ENCODE measurements around the gene DPYD.

Gene DPYD

DNA sequence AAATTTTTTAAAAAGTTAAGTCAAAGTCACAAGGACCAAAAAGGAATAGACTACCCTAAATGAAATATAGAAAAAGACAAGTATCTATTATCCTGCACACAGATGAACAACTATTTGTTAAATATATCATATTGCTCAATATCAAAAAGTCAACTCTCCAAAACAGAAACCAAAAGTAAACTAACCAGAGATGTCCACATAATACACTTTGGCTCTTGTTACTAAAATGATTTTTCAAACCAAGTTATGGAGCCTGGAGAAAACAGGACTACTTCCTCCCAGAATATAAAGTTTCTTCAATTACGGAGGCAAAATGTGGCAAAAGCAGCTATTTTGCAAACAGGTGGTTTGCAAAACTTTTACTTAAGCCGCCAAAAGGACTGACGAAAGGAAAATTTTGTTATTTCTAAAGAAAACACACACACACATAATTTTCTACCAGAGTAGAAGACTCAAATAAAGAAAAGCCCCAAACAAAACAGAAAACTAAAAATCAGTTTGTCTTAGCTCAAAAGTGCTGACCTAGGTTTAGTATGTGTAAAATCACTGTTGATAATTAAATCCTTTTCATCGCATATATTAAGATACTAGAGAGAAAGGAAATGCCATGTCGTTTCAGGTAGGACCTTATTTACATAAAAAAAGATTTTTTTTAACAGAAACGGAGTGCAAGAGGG is 1.1 kb downstream of the DPYD start:
- DNase-seq (ENCODE audit: low spot score), result peak; percentile 10
- TF ChIP-seq, protein P1, sequence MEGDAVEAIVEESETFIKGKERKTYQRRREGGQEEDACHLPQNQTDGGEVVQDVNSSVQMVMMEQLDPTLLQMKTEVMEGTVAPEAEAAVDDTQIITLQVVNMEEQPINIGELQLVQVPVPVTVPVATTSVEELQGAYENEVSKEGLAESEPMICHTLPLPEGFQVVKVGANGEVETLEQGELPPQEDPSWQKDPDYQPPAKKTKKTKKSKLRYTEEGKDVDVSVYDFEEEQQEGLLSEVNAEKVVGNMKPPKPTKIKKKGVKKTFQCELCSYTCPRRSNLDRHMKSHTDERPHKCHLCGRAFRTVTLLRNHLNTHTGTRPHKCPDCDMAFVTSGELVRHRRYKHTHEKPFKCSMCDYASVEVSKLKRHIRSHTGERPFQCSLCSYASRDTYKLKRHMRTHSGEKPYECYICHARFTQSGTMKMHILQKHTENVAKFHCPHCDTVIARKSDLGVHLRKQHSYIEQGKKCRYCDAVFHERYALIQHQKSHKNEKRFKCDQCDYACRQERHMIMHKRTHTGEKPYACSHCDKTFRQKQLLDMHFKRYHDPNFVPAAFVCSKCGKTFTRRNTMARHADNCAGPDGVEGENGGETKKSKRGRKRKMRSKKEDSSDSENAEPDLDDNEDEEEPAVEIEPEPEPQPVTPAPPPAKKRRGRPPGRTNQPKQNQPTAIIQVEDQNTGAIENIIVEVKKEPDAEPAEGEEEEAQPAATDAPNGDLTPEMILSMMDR (IDR thresholded peaks at IDR 0.05; ENCODE audit: extremely low read depth, missing control alignments), result no peak

DNA sequence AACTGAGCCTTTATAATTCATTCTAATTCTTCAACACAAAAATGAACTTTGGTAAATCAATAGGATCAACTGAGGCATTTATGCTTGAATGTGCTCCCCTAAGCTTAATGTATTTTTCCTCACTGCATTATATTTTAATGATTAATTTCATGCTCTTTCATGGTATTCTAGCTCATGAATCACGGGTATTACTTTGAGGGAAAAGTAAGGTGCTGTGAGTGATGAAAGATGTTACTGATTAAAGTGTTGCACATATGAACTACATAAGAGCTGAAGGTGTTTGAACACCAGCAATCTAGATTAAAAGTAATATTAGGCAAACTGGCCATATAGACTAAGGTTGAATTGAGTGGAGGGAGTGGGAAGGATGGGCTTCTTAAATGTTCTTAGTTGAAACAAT is 1.9 kb downstream of the DPYD start:
- TF ChIP-seq, protein P1 (IDR thresholded peaks at IDR 0.05; ENCODE audit: extremely low read depth, missing control alignments), result no peak
- no peak for DNase-seq (ENCODE audit: low spot score)

DNA sequence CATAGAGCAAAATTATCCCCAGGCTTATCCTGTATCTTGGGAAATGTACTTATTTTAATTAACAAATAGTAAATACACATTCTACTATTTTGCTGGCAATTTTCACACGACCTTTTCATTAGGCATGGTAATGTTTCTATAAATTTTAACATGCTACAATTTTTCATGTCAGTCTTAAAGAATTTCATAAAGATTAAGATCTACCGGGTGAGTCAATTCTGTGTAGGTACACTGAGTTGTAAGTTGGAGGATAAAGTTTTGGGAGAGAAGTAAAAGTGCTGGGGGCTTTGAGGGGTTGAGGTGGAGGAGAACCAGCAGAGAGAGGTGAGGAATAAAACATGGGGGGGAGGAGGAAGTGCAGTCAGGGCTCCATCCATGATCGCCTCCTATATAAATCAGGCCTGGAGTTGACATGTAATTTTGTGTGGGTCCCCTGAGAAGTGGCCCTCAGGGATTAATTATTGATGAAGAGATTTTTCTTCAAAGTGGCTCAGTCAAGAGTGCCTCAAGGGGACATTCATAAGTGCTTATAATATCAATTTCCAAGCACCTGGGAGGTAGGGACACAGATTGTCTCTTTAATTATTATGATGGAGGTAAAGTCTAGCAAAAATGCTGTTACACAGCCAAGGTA is 7.2 kb downstream of the DPYD start:
- TF ChIP-seq, protein P1 (IDR thresholded peaks at IDR 0.05; ENCODE audit: extremely low read depth, missing control alignments), result no peak
- no peak for DNase-seq (ENCODE audit: low spot score)

DNA sequence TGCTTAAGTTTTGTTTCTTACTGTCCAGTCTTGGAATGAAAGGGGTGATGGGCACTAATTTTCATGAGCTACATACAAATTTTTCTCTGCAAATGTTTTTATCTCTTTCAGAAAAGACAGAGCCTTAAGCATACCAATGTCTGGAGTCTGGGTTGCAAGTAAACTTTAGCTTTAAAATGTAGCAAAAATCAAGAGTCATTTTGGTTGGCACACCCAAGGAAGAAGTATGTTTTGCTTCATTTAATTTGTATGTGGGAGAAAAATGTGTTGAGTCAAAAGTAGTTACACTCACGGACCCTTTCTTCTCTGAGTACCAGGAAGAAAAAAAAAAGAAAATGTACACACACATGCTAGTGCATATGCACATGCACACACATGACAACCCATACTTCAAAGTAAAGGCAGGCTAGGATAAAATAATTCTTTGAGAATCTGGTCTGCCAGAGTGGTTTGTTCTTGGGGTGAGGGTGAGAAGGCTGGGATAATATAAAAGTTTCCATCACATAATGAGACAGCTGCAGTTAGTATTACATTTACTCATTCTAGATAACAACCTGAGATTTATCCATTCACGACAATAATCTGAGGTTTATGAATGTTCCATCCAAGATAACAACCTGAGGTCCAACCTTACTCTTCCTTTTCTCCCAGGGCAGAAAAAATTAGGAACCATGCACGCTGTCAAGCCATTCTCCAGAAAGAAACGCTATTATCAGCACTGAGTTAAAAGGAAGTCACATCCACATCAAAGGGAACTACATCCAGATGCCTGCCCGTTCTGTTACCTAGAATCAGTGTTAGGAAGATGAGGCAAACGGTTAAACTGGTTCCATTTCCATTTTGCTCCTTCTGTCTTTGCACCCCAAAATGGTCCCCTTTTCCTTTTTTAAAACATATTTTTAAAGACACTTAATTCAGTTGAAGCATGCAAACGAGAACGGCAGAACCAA is 9.3 kb downstream of the DPYD start:
- no peak for DNase-seq (ENCODE audit: low spot score)
- TF ChIP-seq, protein P1 (IDR thresholded peaks at IDR 0.05; ENCODE audit: extremely low read depth, missing control alignments), result no peak

DNA sequence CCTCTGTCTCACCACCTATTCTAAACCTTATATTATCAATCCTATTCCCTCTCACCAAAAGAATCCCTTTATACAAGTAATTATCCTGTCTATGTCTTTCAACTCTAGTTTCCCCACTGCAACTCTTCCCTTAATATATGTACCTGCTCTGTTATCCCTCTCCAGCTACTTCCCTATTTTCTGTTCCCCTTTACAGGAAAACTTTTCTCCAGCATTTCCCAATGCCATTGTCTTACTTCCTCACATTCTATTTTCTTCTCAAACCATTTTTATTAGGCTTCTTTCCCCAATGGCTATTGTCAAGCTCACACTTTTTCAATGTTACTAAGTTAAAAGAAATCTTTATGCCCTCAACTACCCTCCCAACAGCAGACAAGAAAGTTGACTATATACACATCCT is 11.6 kb downstream of the DPYD start:
- no peak for DNase-seq (ENCODE audit: low spot score)
- TF ChIP-seq, protein P1 (IDR thresholded peaks at IDR 0.05; ENCODE audit: extremely low read depth, missing control alignments), result no peak

DNA sequence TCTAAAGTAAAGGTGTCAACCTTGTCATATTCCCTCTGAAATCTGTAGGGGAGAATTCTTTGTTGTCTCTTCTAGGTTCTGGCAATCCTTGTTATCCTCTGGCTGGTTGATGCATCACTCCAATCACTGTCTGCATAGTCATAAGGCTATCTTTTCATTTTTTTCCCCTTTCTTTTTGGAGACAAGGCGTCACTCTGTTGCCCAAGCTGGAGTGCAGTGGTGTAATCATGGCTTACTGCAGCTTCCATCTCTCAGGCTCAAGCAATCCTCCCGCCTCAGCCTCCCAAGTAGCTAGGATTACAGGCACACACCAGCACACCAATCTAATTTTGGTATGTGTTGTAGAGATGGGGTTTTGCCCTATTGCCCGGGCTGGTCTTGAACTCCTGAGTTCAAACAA is 12.9 kb downstream of the DPYD start:
- no peak for DNase-seq (ENCODE audit: low spot score)
- TF ChIP-seq, protein P1 (IDR thresholded peaks at IDR 0.05; ENCODE audit: extremely low read depth, missing control alignments), result no peak

Measured in GM20000 (cell line).